ENCODE measurements around the gene KLK2. TPM values are rescaled to one million over a fixed set of nuclear protein-coding genes. Genes with fewer than 3 reads are reported as not detected.
"Not testable (repeated sequence)": the region's sequence is repeated elsewhere in the genome, so short reads cannot be mapped to it uniquely, and the experiment has no call there.

Gene KLK2
- total RNA-seq, 1 donor from 2014 or later, result not detected

DNA sequence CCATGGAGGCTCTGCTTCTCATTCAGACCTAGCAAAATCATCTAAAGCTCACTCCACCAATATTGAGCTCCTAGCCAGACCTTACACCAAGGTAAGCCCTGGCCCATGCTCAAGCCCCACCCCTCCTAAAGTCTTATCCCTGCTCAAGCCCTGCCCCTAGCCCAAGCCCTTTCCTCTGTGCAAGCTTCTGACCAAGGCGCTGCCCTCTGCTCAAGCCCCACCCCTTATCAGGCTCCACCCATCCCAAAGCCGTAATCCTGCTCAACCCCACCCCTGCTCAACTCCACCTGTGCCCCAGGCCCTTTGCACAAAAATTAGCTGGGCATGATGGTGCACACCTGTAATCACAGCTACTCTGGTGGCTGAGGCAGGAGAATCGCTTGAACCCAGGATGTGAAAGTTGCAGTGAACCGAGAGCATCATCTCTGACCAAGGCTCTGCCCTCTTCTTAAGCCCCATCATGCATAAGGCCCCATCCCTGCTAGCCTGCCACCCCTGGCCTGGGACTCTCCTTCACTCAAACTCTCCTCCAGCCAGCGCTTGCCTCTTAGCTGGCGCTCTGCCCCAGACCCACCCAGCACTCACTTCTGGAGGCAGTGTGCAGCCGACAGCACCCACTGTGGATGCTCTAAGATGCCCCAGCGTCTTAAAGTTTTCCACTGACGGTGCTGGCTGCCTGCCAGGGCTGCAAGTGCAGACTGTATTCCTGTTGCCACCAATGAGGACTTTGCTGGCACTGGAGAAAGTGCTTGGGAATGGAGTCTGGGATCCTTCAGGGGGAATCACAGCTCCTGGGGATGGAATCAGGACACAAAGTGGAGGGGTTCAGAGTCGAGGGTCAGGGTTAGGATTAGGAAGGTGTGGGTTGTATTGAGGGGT is 21.5 kb downstream of the KLK2 start:
- H3K9me3 Mint-ChIP-seq (ENCODE audit: low read depth), result no peaks in the 10 kb centered on the region
- peaks cover 8% of the 10 kb centered on the region for H3K27me3 Mint-ChIP-seq (ENCODE audit: low read depth)
- H3K4me1 Mint-ChIP-seq (ENCODE audit: low read depth), result no peaks in the 10 kb centered on the region
- no peaks in the 10 kb centered on the region for H3K36me3 Mint-ChIP-seq (ENCODE audit: low read depth)
- TF ChIP-seq, protein P1, sequence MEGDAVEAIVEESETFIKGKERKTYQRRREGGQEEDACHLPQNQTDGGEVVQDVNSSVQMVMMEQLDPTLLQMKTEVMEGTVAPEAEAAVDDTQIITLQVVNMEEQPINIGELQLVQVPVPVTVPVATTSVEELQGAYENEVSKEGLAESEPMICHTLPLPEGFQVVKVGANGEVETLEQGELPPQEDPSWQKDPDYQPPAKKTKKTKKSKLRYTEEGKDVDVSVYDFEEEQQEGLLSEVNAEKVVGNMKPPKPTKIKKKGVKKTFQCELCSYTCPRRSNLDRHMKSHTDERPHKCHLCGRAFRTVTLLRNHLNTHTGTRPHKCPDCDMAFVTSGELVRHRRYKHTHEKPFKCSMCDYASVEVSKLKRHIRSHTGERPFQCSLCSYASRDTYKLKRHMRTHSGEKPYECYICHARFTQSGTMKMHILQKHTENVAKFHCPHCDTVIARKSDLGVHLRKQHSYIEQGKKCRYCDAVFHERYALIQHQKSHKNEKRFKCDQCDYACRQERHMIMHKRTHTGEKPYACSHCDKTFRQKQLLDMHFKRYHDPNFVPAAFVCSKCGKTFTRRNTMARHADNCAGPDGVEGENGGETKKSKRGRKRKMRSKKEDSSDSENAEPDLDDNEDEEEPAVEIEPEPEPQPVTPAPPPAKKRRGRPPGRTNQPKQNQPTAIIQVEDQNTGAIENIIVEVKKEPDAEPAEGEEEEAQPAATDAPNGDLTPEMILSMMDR (IDR thresholded peaks at IDR 0.05), result no peak
- H3K27ac Mint-ChIP-seq (ENCODE audit: unreplicated experiment), result no peak overlapping the region
- H3K4me3 Mint-ChIP-seq (ENCODE audit: unreplicated experiment), result no peak overlapping the region
- no peak for DNase-seq (ENCODE audit: low spot score)

DNA sequence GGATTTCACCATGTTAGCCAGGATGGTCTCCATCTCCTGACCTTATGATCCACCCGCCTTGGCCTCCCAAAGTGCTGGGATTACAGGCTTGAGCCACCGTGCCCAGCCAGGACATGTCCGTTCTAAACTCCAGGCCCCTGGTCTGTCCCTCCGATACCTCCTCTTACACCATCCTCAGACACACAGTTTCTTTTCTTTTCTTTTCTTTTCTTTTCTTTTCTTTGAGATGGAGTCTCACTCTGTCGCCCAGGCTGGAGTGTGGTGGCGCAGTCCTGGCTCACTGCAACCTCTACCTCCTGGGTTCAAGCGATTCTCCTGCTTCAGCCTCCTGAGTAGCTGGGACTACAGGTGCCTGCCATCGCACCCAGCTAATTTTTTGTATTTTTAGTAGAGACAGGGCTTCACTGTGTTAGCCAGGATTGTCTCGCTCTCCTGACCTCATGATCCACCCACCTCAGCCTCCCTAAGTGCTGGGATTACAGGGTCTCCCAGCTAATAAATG is 22.9 kb downstream of the KLK2 start:
- H3K4me1 Mint-ChIP-seq (ENCODE audit: low read depth); H3K27me3 Mint-ChIP-seq (ENCODE audit: low read depth); H3K27ac Mint-ChIP-seq (ENCODE audit: unreplicated experiment); DNase-seq (ENCODE audit: low spot score); H3K4me3 Mint-ChIP-seq (ENCODE audit: unreplicated experiment); H3K9me3 Mint-ChIP-seq (ENCODE audit: low read depth); H3K36me3 Mint-ChIP-seq (ENCODE audit: low read depth): not testable (repeated sequence)

DNA sequence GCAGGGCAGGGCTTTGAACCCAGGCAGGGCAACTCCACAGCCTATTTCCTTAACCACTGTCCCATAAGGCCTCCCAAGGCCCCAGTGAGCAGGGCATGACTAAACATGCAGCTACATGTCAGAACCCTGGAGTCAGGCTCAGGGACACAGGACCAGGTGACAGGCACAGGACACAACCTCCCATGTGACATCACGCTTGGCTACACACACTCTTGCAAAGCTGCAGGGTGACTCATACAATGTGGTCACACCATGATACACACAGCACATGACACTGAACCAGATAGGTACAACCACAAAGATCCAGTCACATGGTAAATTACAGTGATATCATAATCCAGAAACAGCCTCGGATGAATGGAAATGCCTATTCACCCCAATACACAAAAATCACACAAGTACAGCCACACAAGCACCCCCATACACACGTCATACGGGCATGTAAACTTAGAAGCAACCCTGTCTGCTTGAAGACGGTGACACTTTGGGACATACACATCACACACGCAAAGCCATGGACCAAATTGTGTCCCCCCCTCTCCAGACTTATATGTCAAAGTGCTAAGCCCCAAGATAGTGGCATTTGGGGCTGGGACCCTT is 23.5 kb downstream of the KLK2 start:
- Mint-ChIP-seq H3K27me3 (ENCODE audit: low read depth) (peaks cover 8% of the 10 kb centered on the region), H3K4me3 (ENCODE audit: unreplicated experiment) (no peak overlapping the region), H3K9me3 (ENCODE audit: low read depth) (no peaks in the 10 kb centered on the region), H3K27ac (ENCODE audit: unreplicated experiment) (no peak overlapping the region), H3K36me3 (ENCODE audit: low read depth) (no peaks in the 10 kb centered on the region), H3K4me1 (ENCODE audit: low read depth) (no peaks in the 10 kb centered on the region)
- no peak for DNase-seq (ENCODE audit: low spot score)
- TF ChIP-seq, protein P1 (IDR thresholded peaks at IDR 0.05), result no peak

- H3K9me3 Mint-ChIP-seq (ENCODE audit: low read depth), result no peaks in the 10 kb centered on the region
- H3K4me3 Mint-ChIP-seq (ENCODE audit: unreplicated experiment), result no peak overlapping the region
- no peaks in the 10 kb centered on the region for H3K36me3 Mint-ChIP-seq (ENCODE audit: low read depth)
- H3K27me3 Mint-ChIP-seq (ENCODE audit: low read depth), result peaks cover 8% of the 10 kb centered on the region
- no peaks in the 10 kb centered on the region for H3K4me1 Mint-ChIP-seq (ENCODE audit: low read depth)
- TF ChIP-seq, protein P1 (IDR thresholded peaks at IDR 0.05), result no peak
- no peak overlapping the region for H3K27ac Mint-ChIP-seq (ENCODE audit: unreplicated experiment)
- DNase-seq (ENCODE audit: low spot score), result no peak
Measured at GRCh38 chr19:50897191-50897607, 24.0 kb downstream of the KLK2 start.

DNA sequence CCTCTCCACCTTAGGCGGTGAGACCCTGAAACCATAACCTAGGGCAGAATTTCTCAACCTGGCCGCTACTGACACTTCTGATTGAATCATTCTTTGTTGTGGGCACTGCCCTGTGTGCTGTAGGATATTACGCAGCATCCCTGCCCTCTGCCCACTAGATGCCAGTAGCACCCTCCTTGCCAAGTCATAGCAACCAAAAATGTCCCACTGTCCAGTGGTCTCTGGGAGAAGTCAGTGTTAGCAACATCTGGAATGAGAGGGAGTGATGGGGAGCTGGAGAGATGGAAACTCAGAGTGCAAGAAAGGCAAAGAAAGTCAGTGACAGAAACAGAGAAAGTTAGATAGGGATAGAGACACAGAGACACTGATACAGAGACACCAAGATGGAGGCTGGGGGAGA is 24.4 kb downstream of the KLK2 start:
- Mint-ChIP-seq H3K9me3 (ENCODE audit: low read depth) (no peaks in the 10 kb centered on the region), H3K27ac (ENCODE audit: unreplicated experiment) (no peak overlapping the region), H3K4me1 (ENCODE audit: low read depth) (no peaks in the 10 kb centered on the region), H3K36me3 (ENCODE audit: low read depth) (no peaks in the 10 kb centered on the region), H3K27me3 (ENCODE audit: low read depth) (peaks cover 8% of the 10 kb centered on the region), H3K4me3 (ENCODE audit: unreplicated experiment) (no peak overlapping the region)
- TF ChIP-seq, protein P1 (IDR thresholded peaks at IDR 0.05), result no peak
- no peak for DNase-seq (ENCODE audit: low spot score)

Data from chondrocyte (in vitro differentiated cells).